ENCODE data around the gene NOC2L.

NOC2L gene

GRCh38 chr1:942411-942821 is 16.6 kb downstream of the NOC2L start:
- H3K27ac ChIP-seq (ENCODE audit: low read depth, low read length, poor library complexity, severe bottlenecking) = no peak overlapping the region
- H3K4me1 ChIP-seq (ENCODE audit: insufficient read depth, low read length, severe bottlenecking) = peaks cover 9% of the 10 kb centered on the region
- no peaks in the 10 kb centered on the region for H3K79me2 ChIP-seq (ENCODE audit: insufficient read depth, low read length)
- H3K9me3 ChIP-seq (ENCODE audit: low read length) = no peaks in the 10 kb centered on the region
- TF ChIP-seq, protein P1, sequence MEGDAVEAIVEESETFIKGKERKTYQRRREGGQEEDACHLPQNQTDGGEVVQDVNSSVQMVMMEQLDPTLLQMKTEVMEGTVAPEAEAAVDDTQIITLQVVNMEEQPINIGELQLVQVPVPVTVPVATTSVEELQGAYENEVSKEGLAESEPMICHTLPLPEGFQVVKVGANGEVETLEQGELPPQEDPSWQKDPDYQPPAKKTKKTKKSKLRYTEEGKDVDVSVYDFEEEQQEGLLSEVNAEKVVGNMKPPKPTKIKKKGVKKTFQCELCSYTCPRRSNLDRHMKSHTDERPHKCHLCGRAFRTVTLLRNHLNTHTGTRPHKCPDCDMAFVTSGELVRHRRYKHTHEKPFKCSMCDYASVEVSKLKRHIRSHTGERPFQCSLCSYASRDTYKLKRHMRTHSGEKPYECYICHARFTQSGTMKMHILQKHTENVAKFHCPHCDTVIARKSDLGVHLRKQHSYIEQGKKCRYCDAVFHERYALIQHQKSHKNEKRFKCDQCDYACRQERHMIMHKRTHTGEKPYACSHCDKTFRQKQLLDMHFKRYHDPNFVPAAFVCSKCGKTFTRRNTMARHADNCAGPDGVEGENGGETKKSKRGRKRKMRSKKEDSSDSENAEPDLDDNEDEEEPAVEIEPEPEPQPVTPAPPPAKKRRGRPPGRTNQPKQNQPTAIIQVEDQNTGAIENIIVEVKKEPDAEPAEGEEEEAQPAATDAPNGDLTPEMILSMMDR (IDR thresholded peaks at IDR 0.05; ENCODE audit: low read length) = no peak
- TF ChIP-seq EZH2 (IDR thresholded peaks at IDR 0.05; ENCODE audit: borderline replicate concordance, low read length) = no peak
- H4K20me1 ChIP-seq (ENCODE audit: insufficient read depth, low read length) = no peaks in the 10 kb centered on the region
- no peak overlapping the region for H2AFZ ChIP-seq (ENCODE audit: low read length)
- peaks cover 39% of the 10 kb centered on the region for H3K36me3 ChIP-seq (ENCODE audit: insufficient read depth, low read length)
- peaks cover 17% of the 10 kb centered on the region; the same call in 1 of the 2 replicates for H3K27me3 ChIP-seq (ENCODE audit: insufficient read depth, low read length)
- H3K4me3 ChIP-seq (ENCODE audit: low read depth, low read length, poor library complexity, severe bottlenecking) = no peak overlapping the region
- H3K9me2 ChIP-seq (ENCODE audit: low read depth, low read length) = no peaks in the 10 kb centered on the region
- H3K4me2 ChIP-seq (ENCODE audit: low read length) = peak overlapping the region; percentile 39; the same call in 1 of the 2 replicates
- H3K9ac ChIP-seq (ENCODE audit: low read length) = no peak overlapping the region
- H3F3A ChIP-seq (ENCODE audit: insufficient read depth, low read length) = no peaks in the 10 kb centered on the region

GRCh38 chr1:941588-942383 is 17.3 kb downstream of the NOC2L start:
- Histone ChIP-seq H3K27me3 (ENCODE audit: insufficient read depth, low read length) (peaks cover 19% of the 10 kb centered on the region; the same call in 1 of the 2 replicates), H3K36me3 (ENCODE audit: insufficient read depth, low read length) (peaks cover 33% of the 10 kb centered on the region), H3K4me3 (ENCODE audit: low read depth, low read length, poor library complexity, severe bottlenecking) (no peak overlapping the region), H3K9me3 (ENCODE audit: low read length) (no peaks in the 10 kb centered on the region), H3K27ac (ENCODE audit: low read depth, low read length, poor library complexity, severe bottlenecking) (no peak overlapping the region), H3K9ac (ENCODE audit: low read length) (no peak overlapping the region), H3K9me2 (ENCODE audit: low read depth, low read length) (no peaks in the 10 kb centered on the region), H3F3A (ENCODE audit: insufficient read depth, low read length) (no peaks in the 10 kb centered on the region), H3K4me2 (ENCODE audit: low read length) (peak overlapping the region; percentile 39; the same call in 1 of the 2 replicates), H2AFZ (ENCODE audit: low read length) (no peak overlapping the region), H3K4me1 (ENCODE audit: insufficient read depth, low read length, severe bottlenecking) (peaks cover 9% of the 10 kb centered on the region), H4K20me1 (ENCODE audit: insufficient read depth, low read length) (no peaks in the 10 kb centered on the region), H3K79me2 (ENCODE audit: insufficient read depth, low read length) (no peaks in the 10 kb centered on the region)
- TF ChIP-seq, protein P1 (IDR thresholded peaks at IDR 0.05; ENCODE audit: low read length) = no peak
- TF ChIP-seq EZH2 (IDR thresholded peaks at IDR 0.05; ENCODE audit: borderline replicate concordance, low read length) = 0 out of 2 replicates have a peak, but pooled peaks have one; percentile 67

DNA sequence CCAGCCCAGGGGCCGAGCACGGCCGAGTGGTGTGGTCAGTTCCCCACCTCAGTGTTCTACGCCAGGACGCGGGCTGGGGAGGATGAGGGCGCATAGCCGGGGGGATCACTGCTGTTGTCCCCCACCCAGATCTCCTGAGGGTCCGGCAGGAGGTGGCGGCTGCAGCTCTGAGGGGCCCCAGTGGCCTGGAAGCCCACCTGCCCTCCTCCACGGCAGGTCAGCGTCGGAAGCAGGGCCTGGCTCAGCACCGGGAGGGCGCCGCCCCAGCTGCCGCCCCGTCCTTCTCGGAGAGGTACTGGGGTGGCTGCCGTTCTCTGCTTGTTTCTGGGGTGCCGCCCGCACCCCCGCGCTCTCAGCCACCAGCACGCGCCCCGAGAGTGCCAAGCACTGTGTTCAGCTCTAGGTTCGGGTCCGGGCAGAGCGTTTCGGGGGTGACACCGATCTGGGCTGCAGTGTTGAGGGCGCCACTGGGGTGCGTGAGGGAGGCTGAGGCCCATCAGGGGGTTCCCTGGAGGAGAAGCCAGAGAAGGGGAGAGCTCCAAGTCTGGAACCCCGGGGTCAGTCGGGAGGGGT is 18.0 kb downstream of the NOC2L start:
- TF ChIP-seq EZH2 (IDR thresholded peaks at IDR 0.05; ENCODE audit: borderline replicate concordance, low read length) = no peak
- TF ChIP-seq, protein P1 (IDR thresholded peaks at IDR 0.05; ENCODE audit: low read length) = no peak
- H2AFZ ChIP-seq (ENCODE audit: low read length) = no peak overlapping the region
- peaks cover 20% of the 10 kb centered on the region; the same call in 1 of the 2 replicates for H3K27me3 ChIP-seq (ENCODE audit: insufficient read depth, low read length)
- peak overlapping the region; percentile 39; the same call in 1 of the 2 replicates for H3K4me2 ChIP-seq (ENCODE audit: low read length)
- no peak overlapping the region for H3K4me3 ChIP-seq (ENCODE audit: low read depth, low read length, poor library complexity, severe bottlenecking)
- peaks cover 27% of the 10 kb centered on the region for H3K36me3 ChIP-seq (ENCODE audit: insufficient read depth, low read length)
- H3K27ac ChIP-seq (ENCODE audit: low read depth, low read length, poor library complexity, severe bottlenecking) = no peak overlapping the region
- H3K4me1 ChIP-seq (ENCODE audit: insufficient read depth, low read length, severe bottlenecking) = peaks cover 9% of the 10 kb centered on the region
- H3K79me2 ChIP-seq (ENCODE audit: insufficient read depth, low read length) = no peaks in the 10 kb centered on the region
- no peak overlapping the region for H3K9ac ChIP-seq (ENCODE audit: low read length)
- no peaks in the 10 kb centered on the region for H4K20me1 ChIP-seq (ENCODE audit: insufficient read depth, low read length)
- H3K9me2 ChIP-seq (ENCODE audit: low read depth, low read length) = no peaks in the 10 kb centered on the region
- no peaks in the 10 kb centered on the region for H3K9me3 ChIP-seq (ENCODE audit: low read length)
- no peaks in the 10 kb centered on the region for H3F3A ChIP-seq (ENCODE audit: insufficient read depth, low read length)

All from OCI-LY1 (cell line).